ENCODE results near the gene NSD1. TPM values are rescaled to one million over a fixed set of nuclear protein-coding genes. Genes with fewer than 3 reads are reported as not detected.
A peak's percentile ranks its signal among the peaks of the same experiment; 100 is the strongest.

The NSD1 gene
- total RNA-seq, 1 donor: 53.2 TPM

GRCh38 chr5:177098470-177099141, 35.0 kb upstream of the NSD1 start:
- Histone ChIP-seq H3K79me2 (ENCODE audit: insufficient read depth, low read length) (no peaks in the 10 kb centered on the region), H3K4me1 (ENCODE audit: insufficient read depth, low read length) (no peaks in the 10 kb centered on the region), H3K9me3 (ENCODE audit: low read depth, low read length) (no peaks in the 10 kb centered on the region), H3K4me2 (ENCODE audit: insufficient read depth, low read length) (no peak overlapping the region), H4K20me1 (ENCODE audit: insufficient read depth, low read length) (no peaks in the 10 kb centered on the region), H3K27ac (ENCODE audit: low read depth, low read length) (no peak overlapping the region), H2AFZ (ENCODE audit: low read length) (peak overlapping the region; percentile 68), H3K27me3 (ENCODE audit: insufficient read depth, low read length) (peaks cover 2% of the 10 kb centered on the region), H3K4me3 (ENCODE audit: insufficient read depth, low read length) (no peak overlapping the region), H3K36me3 (ENCODE audit: insufficient read depth, low read length) (no peaks in the 10 kb centered on the region)
- DNase-seq (ENCODE audit: insufficient read length, low spot score, missing footprints): peak; percentile 86
- no peak for TF ChIP-seq CTCF (IDR thresholded peaks at IDR 0.05; ENCODE audit: extremely low read depth, low read depth, low read length)

- H3K79me2 ChIP-seq (ENCODE audit: insufficient read depth, low read length): no peaks in the 10 kb centered on the region
- no peaks in the 10 kb centered on the region for H3K36me3 ChIP-seq (ENCODE audit: insufficient read depth, low read length)
- H3K27me3 ChIP-seq (ENCODE audit: insufficient read depth, low read length): peaks cover 6% of the 10 kb centered on the region
- H3K27ac ChIP-seq (ENCODE audit: low read depth, low read length): no peak overlapping the region
- no peak for TF ChIP-seq CTCF (IDR thresholded peaks at IDR 0.05; ENCODE audit: extremely low read depth, low read depth, low read length)
- H3K4me3 ChIP-seq (ENCODE audit: insufficient read depth, low read length): no peak overlapping the region
- no peak overlapping the region for H2AFZ ChIP-seq (ENCODE audit: low read length)
- H3K9me3 ChIP-seq (ENCODE audit: low read depth, low read length): no peaks in the 10 kb centered on the region
- peak; percentile 59 for DNase-seq (ENCODE audit: insufficient read length, low spot score, missing footprints)
- H3K4me2 ChIP-seq (ENCODE audit: insufficient read depth, low read length): no peak overlapping the region
- no peaks in the 10 kb centered on the region for H4K20me1 ChIP-seq (ENCODE audit: insufficient read depth, low read length)
- H3K4me1 ChIP-seq (ENCODE audit: insufficient read depth, low read length): no peaks in the 10 kb centered on the region
Observed at GRCh38 chr5:177099422-177100093, 34.0 kb upstream of the NSD1 start.

- TF ChIP-seq CTCF (IDR thresholded peaks at IDR 0.05; ENCODE audit: extremely low read depth, low read depth, low read length): no peak
- Histone ChIP-seq H4K20me1 (ENCODE audit: insufficient read depth, low read length) (no peaks in the 10 kb centered on the region), H3K27ac (ENCODE audit: low read depth, low read length) (no peak overlapping the region), H3K79me2 (ENCODE audit: insufficient read depth, low read length) (no peaks in the 10 kb centered on the region), H3K36me3 (ENCODE audit: insufficient read depth, low read length) (no peaks in the 10 kb centered on the region), H3K4me1 (ENCODE audit: insufficient read depth, low read length) (no peaks in the 10 kb centered on the region), H3K4me3 (ENCODE audit: insufficient read depth, low read length) (no peak overlapping the region), H3K9me3 (ENCODE audit: low read depth, low read length) (no peaks in the 10 kb centered on the region), H2AFZ (ENCODE audit: low read length) (no peak overlapping the region), H3K27me3 (ENCODE audit: insufficient read depth, low read length) (peaks cover 6% of the 10 kb centered on the region), H3K4me2 (ENCODE audit: insufficient read depth, low read length) (no peak overlapping the region)
- peak; percentile 93 for DNase-seq (ENCODE audit: insufficient read length, low spot score, missing footprints)
Observed at GRCh38 chr5:177100714-177101121, 32.9 kb upstream of the NSD1 start.

- no peak overlapping the region for H2AFZ ChIP-seq (ENCODE audit: low read length)
Observed at GRCh38 chr5:177103523-177104253, 29.9 kb upstream of the NSD1 start.

More at GRCh38 chr5:177103523-177104253, 29.9 kb upstream of the NSD1 start:
- H4K20me1 ChIP-seq (ENCODE audit: insufficient read depth, low read length): no peaks in the 10 kb centered on the region
- no peak overlapping the region for H3K4me2 ChIP-seq (ENCODE audit: insufficient read depth, low read length)
- H3K27ac ChIP-seq (ENCODE audit: low read depth, low read length): no peak overlapping the region
- no peak overlapping the region for H3K4me3 ChIP-seq (ENCODE audit: insufficient read depth, low read length)
- DNase-seq (ENCODE audit: insufficient read length, low spot score, missing footprints): peak; percentile 48
- H3K36me3 ChIP-seq (ENCODE audit: insufficient read depth, low read length): no peaks in the 10 kb centered on the region
- no peaks in the 10 kb centered on the region for H3K9me3 ChIP-seq (ENCODE audit: low read depth, low read length)
- H3K4me1 ChIP-seq (ENCODE audit: insufficient read depth, low read length): no peaks in the 10 kb centered on the region
- no peak for TF ChIP-seq CTCF (IDR thresholded peaks at IDR 0.05; ENCODE audit: extremely low read depth, low read depth, low read length)
- H3K27me3 ChIP-seq (ENCODE audit: insufficient read depth, low read length): peaks cover 10% of the 10 kb centered on the region
- no peaks in the 10 kb centered on the region for H3K79me2 ChIP-seq (ENCODE audit: insufficient read depth, low read length)

Data from osteoblast (primary cell).